ENCODE measurements around the gene GCFC2.
"Not testable (repeated sequence)": the region's sequence is repeated elsewhere in the genome, so short reads cannot be mapped to it uniquely, and the experiment has no call there.

The GCFC2 gene

DNA sequence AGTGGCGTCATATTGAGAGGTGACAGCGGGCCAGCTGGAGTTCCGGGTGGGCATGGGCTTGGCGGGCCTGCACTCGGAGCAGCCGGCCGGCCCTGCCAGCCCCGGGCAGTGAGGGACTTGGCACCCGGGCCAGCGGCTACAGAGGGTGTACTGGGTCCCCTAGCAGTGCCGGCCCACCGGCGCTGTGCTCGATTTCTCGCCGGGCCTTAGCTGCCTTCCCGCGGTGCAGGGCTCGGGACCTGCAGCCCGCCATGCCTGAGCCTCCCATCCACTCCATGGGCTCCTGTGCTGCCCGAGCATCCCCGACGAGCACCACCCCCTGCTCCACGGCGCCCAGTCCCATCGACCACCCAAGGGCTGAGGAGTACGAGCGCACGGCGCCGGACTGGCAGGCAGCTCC, 875 bp upstream of the GCFC2 start:
- H3K9ac ChIP-seq (ENCODE audit: low read depth, low read length); H3K4me3 ChIP-seq (ENCODE audit: low read depth, low read length); H3K27me3 ChIP-seq (ENCODE audit: control insufficient read depth, insufficient read depth, low read length); H3K4me1 ChIP-seq (ENCODE audit: control insufficient read depth, insufficient read depth, low read length); H3K36me3 ChIP-seq (ENCODE audit: control insufficient read depth, insufficient read depth, low read length); H3K9me3 ChIP-seq (ENCODE audit: control insufficient read depth, insufficient read depth, low read length): not testable (repeated sequence)

DNA sequence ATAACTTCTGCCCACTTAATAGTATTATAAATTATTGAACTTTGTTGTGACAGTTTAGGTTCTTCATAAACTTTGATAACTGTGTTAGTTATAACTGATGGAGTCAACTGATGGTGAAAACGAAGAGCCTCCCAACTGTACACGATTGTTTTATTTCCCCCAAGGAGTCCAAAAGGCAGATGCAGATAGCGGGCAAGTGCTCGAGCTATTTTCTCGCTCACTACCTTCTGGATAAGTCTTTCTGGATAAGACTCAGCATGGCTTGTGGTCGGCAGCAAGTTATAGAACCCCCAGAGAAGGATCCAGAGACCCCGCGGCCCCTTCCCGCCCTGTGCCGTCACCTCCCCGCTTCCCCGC, 517 bp downstream of the GCFC2 start:
- Histone ChIP-seq H3K9me3 (ENCODE audit: control insufficient read depth, insufficient read depth, low read length) (no peaks in the 10 kb centered on the region), H3K9ac (ENCODE audit: low read depth, low read length) (peak overlapping the region; percentile 76), H3K4me1 (ENCODE audit: control insufficient read depth, insufficient read depth, low read length) (no peaks in the 10 kb centered on the region), H3K4me3 (ENCODE audit: low read depth, low read length) (peak overlapping the region; percentile 47), H3K27me3 (ENCODE audit: control insufficient read depth, insufficient read depth, low read length) (no peaks in the 10 kb centered on the region), H3K36me3 (ENCODE audit: control insufficient read depth, insufficient read depth, low read length) (no peaks in the 10 kb centered on the region)

- H3K36me3 ChIP-seq (ENCODE audit: control insufficient read depth, insufficient read depth, low read length) = no peaks in the 10 kb centered on the region
- H3K9ac ChIP-seq (ENCODE audit: low read depth, low read length) = no peak overlapping the region
- H3K4me1 ChIP-seq (ENCODE audit: control insufficient read depth, insufficient read depth, low read length) = no peaks in the 10 kb centered on the region
- no peaks in the 10 kb centered on the region for H3K27me3 ChIP-seq (ENCODE audit: control insufficient read depth, insufficient read depth, low read length)
- H3K4me3 ChIP-seq (ENCODE audit: low read depth, low read length) = peak overlapping the region; percentile 47
- H3K9me3 ChIP-seq (ENCODE audit: control insufficient read depth, insufficient read depth, low read length) = no peaks in the 10 kb centered on the region
Observed at GRCh38 chr2:75709297-75709696, 1.4 kb downstream of the GCFC2 start.

DNA sequence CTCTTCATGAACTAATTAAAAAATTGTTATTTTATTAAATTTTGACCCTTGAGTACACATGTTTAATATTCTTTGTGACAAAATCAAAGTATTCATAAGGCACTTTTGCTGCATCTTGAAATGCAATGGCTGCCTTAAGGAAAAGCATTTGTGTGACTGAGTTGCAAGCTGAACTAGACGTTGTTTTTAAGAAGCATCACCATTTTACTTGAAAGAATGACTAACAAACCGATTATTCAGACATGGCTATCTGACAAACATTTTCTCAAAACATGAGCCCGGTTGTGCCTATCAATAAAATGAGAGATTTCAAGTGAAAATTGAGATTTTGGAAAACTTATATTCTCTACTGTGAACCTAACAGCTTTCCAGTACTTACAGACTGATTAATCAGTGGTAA, 2.8 kb downstream of the GCFC2 start:
- Histone ChIP-seq H3K4me1 (ENCODE audit: control insufficient read depth, insufficient read depth, low read length) (no peaks in the 10 kb centered on the region), H3K27me3 (ENCODE audit: control insufficient read depth, insufficient read depth, low read length) (no peaks in the 10 kb centered on the region), H3K9ac (ENCODE audit: low read depth, low read length) (no peak overlapping the region), H3K9me3 (ENCODE audit: control insufficient read depth, insufficient read depth, low read length) (no peaks in the 10 kb centered on the region), H3K36me3 (ENCODE audit: control insufficient read depth, insufficient read depth, low read length) (no peaks in the 10 kb centered on the region), H3K4me3 (ENCODE audit: low read depth, low read length) (no peak overlapping the region)

GRCh38 chr2:75705921-75706320, 4.8 kb downstream of the GCFC2 start:
- Histone ChIP-seq H3K9ac (ENCODE audit: low read depth, low read length) (no peak overlapping the region), H3K4me1 (ENCODE audit: control insufficient read depth, insufficient read depth, low read length) (no peaks in the 10 kb centered on the region), H3K9me3 (ENCODE audit: control insufficient read depth, insufficient read depth, low read length) (no peaks in the 10 kb centered on the region), H3K4me3 (ENCODE audit: low read depth, low read length) (no peak overlapping the region), H3K27me3 (ENCODE audit: control insufficient read depth, insufficient read depth, low read length) (no peaks in the 10 kb centered on the region), H3K36me3 (ENCODE audit: control insufficient read depth, insufficient read depth, low read length) (no peaks in the 10 kb centered on the region)

GRCh38 chr2:75703589-75704287, 7.0 kb downstream of the GCFC2 start:
- no peak overlapping the region for H3K4me3 ChIP-seq (ENCODE audit: low read depth, low read length)
- H3K36me3 ChIP-seq (ENCODE audit: control insufficient read depth, insufficient read depth, low read length) = no peaks in the 10 kb centered on the region
- no peak overlapping the region for H3K9ac ChIP-seq (ENCODE audit: low read depth, low read length)
- H3K27me3 ChIP-seq (ENCODE audit: control insufficient read depth, insufficient read depth, low read length) = no peaks in the 10 kb centered on the region
- no peaks in the 10 kb centered on the region for H3K4me1 ChIP-seq (ENCODE audit: control insufficient read depth, insufficient read depth, low read length)
- no peaks in the 10 kb centered on the region for H3K9me3 ChIP-seq (ENCODE audit: control insufficient read depth, insufficient read depth, low read length)

DNA sequence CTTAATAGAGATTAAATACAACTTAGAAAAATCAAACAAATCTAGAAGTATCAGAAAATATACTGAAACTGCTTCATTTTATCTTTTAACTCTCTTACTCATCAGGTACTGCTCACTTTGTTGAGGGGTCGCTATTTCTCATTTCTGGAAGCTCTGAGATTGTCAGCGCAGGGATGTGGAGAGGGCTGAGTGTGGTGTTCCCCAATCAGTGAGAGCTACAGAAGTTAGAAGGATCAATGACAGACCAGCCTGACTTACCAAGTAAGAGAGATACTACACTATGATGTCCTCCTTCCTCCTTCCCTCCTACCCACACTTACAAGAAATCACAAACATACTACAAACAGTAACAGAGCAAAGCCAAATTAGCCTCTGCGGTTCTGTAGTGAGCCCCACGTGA, 8.1 kb downstream of the GCFC2 start:
- H3K36me3 ChIP-seq (ENCODE audit: control insufficient read depth, insufficient read depth, low read length) = no peaks in the 10 kb centered on the region
- H3K27me3 ChIP-seq (ENCODE audit: control insufficient read depth, insufficient read depth, low read length) = no peaks in the 10 kb centered on the region
- H3K9ac ChIP-seq (ENCODE audit: low read depth, low read length) = no peak overlapping the region
- no peaks in the 10 kb centered on the region for H3K9me3 ChIP-seq (ENCODE audit: control insufficient read depth, insufficient read depth, low read length)
- H3K4me3 ChIP-seq (ENCODE audit: low read depth, low read length) = no peak overlapping the region
- no peaks in the 10 kb centered on the region for H3K4me1 ChIP-seq (ENCODE audit: control insufficient read depth, insufficient read depth, low read length)

GRCh38 chr2:75698918-75699317, 11.8 kb downstream of the GCFC2 start:
- Histone ChIP-seq H3K27me3 (ENCODE audit: control insufficient read depth, insufficient read depth, low read length) (no peaks in the 10 kb centered on the region), H3K4me1 (ENCODE audit: control insufficient read depth, insufficient read depth, low read length) (no peaks in the 10 kb centered on the region), H3K4me3 (ENCODE audit: low read depth, low read length) (no peak overlapping the region), H3K9ac (ENCODE audit: low read depth, low read length) (no peak overlapping the region), H3K36me3 (ENCODE audit: control insufficient read depth, insufficient read depth, low read length) (no peaks in the 10 kb centered on the region), H3K9me3 (ENCODE audit: control insufficient read depth, insufficient read depth, low read length) (no peaks in the 10 kb centered on the region)

GRCh38 chr2:75688196-75688595, 22.5 kb downstream of the GCFC2 start:
- peaks cover 2% of the 10 kb centered on the region for H3K36me3 ChIP-seq (ENCODE audit: control insufficient read depth, insufficient read depth, low read length)
- no peak overlapping the region for H3K4me3 ChIP-seq (ENCODE audit: low read depth, low read length)
- no peak overlapping the region for H3K9ac ChIP-seq (ENCODE audit: low read depth, low read length)
- no peaks in the 10 kb centered on the region for H3K27me3 ChIP-seq (ENCODE audit: control insufficient read depth, insufficient read depth, low read length)
- no peaks in the 10 kb centered on the region for H3K4me1 ChIP-seq (ENCODE audit: control insufficient read depth, insufficient read depth, low read length)
- no peaks in the 10 kb centered on the region for H3K9me3 ChIP-seq (ENCODE audit: control insufficient read depth, insufficient read depth, low read length)

DNA sequence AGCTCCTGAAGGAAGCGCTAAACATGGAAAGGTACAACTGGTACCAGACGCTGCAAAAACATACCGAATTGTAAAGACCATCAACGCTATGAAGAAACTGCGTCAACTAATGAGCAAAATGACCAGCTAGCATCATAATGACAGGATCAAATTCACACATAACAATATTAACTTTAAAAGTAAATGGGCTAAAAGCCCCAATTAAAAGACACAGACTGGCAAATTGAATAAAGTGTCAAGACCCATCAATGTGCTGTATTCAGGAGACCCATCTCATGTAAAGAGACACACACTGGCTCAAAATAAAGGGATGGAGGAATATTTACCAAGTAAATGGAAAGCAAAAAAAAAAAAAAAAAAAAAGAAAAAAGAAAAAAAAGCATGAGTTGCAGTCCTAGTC, 27.3 kb downstream of the GCFC2 start:
- H3K4me1 ChIP-seq (ENCODE audit: control insufficient read depth, insufficient read depth, low read length); H3K9me3 ChIP-seq (ENCODE audit: control insufficient read depth, insufficient read depth, low read length); H3K9ac ChIP-seq (ENCODE audit: low read depth, low read length); H3K27me3 ChIP-seq (ENCODE audit: control insufficient read depth, insufficient read depth, low read length); H3K4me3 ChIP-seq (ENCODE audit: low read depth, low read length); H3K36me3 ChIP-seq (ENCODE audit: control insufficient read depth, insufficient read depth, low read length): not testable (repeated sequence)

GRCh38 chr2:75680402-75680801, 30.3 kb downstream of the GCFC2 start:
- H3K27me3 ChIP-seq (ENCODE audit: control insufficient read depth, insufficient read depth, low read length) = no peaks in the 10 kb centered on the region
- H3K9ac ChIP-seq (ENCODE audit: low read depth, low read length) = no peak overlapping the region
- no peak overlapping the region for H3K4me3 ChIP-seq (ENCODE audit: low read depth, low read length)
- no peaks in the 10 kb centered on the region for H3K36me3 ChIP-seq (ENCODE audit: control insufficient read depth, insufficient read depth, low read length)
- H3K4me1 ChIP-seq (ENCODE audit: control insufficient read depth, insufficient read depth, low read length) = no peaks in the 10 kb centered on the region
- no peaks in the 10 kb centered on the region for H3K9me3 ChIP-seq (ENCODE audit: control insufficient read depth, insufficient read depth, low read length)

DNA sequence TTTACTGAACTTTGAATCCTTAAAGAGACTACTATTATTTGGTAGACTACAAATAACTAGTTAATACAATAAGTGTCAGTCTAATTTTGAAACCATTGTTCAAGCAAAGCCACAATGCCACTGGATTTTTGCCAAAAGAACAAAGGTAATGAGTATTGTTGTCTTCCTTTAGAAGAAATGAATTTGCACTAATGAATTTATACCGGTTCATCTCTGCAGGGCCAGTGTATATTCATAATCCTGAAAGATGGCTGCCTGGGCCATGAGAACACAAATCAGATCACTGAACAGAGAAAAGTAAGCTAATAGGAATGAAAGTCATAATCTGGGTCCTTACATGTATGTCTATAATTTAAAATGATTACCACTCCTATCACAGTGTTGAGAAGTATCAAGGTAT, 31.2 kb downstream of the GCFC2 start:
- H3K9ac ChIP-seq (ENCODE audit: low read depth, low read length) = no peak overlapping the region
- H3K27me3 ChIP-seq (ENCODE audit: control insufficient read depth, insufficient read depth, low read length) = no peaks in the 10 kb centered on the region
- H3K36me3 ChIP-seq (ENCODE audit: control insufficient read depth, insufficient read depth, low read length) = no peaks in the 10 kb centered on the region

More for the DNA sequence above, 31.2 kb downstream of the GCFC2 start:
- H3K9me3 ChIP-seq (ENCODE audit: control insufficient read depth, insufficient read depth, low read length) = no peaks in the 10 kb centered on the region
- no peak overlapping the region for H3K4me3 ChIP-seq (ENCODE audit: low read depth, low read length)
- H3K4me1 ChIP-seq (ENCODE audit: control insufficient read depth, insufficient read depth, low read length) = no peaks in the 10 kb centered on the region
